Measurements from ENCODE around the gene GPER1.

GPER1 gene

GRCh38 chr7:1090236-1090635 lies 2.3 kb downstream of the GPER1 start:
- no peak for DNase-seq (ENCODE audit: low read depth in 2 of 2)

- no peak for DNase-seq (ENCODE audit: low read depth in 2 of 2)
Measured at GRCh38 chr7:1090686-1091643, 3.1 kb downstream of the GPER1 start.

GRCh38 chr7:1091644-1092027 lies 3.7 kb downstream of the GPER1 start:
- DNase-seq (ENCODE audit: low read depth in 2 of 2), result no peak

GRCh38 chr7:1092161-1092632 lies 4.3 kb downstream of the GPER1 start:
- no peak for DNase-seq (ENCODE audit: low read depth in 2 of 2)

- DNase-seq (ENCODE audit: low read depth in 2 of 2), result no peak
Measured at GRCh38 chr7:1092806-1093501, 5.0 kb downstream of the GPER1 start.

- no peak for DNase-seq (ENCODE audit: low read depth in 2 of 2)
Measured at GRCh38 chr7:1093502-1093843, 5.6 kb downstream of the GPER1 start.

GRCh38 chr7:1093916-1094508 lies 6.1 kb downstream of the GPER1 start:
- no peak for DNase-seq (ENCODE audit: low read depth in 2 of 2)

GRCh38 chr7:1094870-1095269 lies 7.0 kb downstream of the GPER1 start:
- DNase-seq (ENCODE audit: low read depth in 2 of 2), result no peak

GRCh38 chr7:1095621-1096155 lies 7.8 kb downstream of the GPER1 start:
- DNase-seq (ENCODE audit: low read depth in 2 of 2), result no peak

GRCh38 chr7:1096156-1097119 lies 8.5 kb downstream of the GPER1 start:
- DNase-seq (ENCODE audit: low read depth in 2 of 2), result no peak

GRCh38 chr7:1097120-1097504 lies 9.2 kb downstream of the GPER1 start:
- DNase-seq (ENCODE audit: low read depth in 2 of 2), result no peak

GRCh38 chr7:1098243-1099153 lies 10.6 kb downstream of the GPER1 start:
- no peak for DNase-seq (ENCODE audit: low read depth in 2 of 2)

GRCh38 chr7:1099154-1099542 lies 11.2 kb downstream of the GPER1 start:
- DNase-seq (ENCODE audit: low read depth in 2 of 2), result no peak

GRCh38 chr7:1099637-1100036 lies 11.7 kb downstream of the GPER1 start:
- no peak for DNase-seq (ENCODE audit: low read depth in 2 of 2)

- no peak for DNase-seq (ENCODE audit: low read depth in 2 of 2)
Measured at GRCh38 chr7:1100386-1100785, 12.5 kb downstream of the GPER1 start.

GRCh38 chr7:1100834-1101562 lies 13.1 kb downstream of the GPER1 start:
- DNase-seq (ENCODE audit: low read depth in 2 of 2), result no peak

- DNase-seq (ENCODE audit: low read depth in 2 of 2), result no peak
Measured at GRCh38 chr7:1101563-1102431, 13.9 kb downstream of the GPER1 start.

GRCh38 chr7:1103009-1103788 lies 15.3 kb downstream of the GPER1 start:
- DNase-seq (ENCODE audit: low read depth in 2 of 2), result no peak
